SH-SY5Y (cell line): ENCODE results near the gene NPS.

Experiments used
- GATA2 ChIP-seq: IDR thresholded peaks from 2 replicates; pipeline ENCODE4 v1.6.1; 2011; ENCODE audit warnings: mild to moderate bottlenecking, low read depth, low read length
- GATA3 ChIP-seq: IDR thresholded peaks from 2 replicates; pipeline ENCODE4 v1.6.1; 2011; ENCODE audit warnings: low read depth, mild to moderate bottlenecking, low read length, moderate library complexity

GRCh38 chr10:127536972-127537760 is 11.9 kb upstream of the NPS start:
- TF ChIP-seq GATA2 (no peak), GATA3 (no peak)
